Measurements from ENCODE around the gene ANKRD55.
"Not testable (repeated sequence)": the region's sequence is repeated elsewhere in the genome, so short reads cannot be mapped to it uniquely, and the experiment has no call there.

DNA sequence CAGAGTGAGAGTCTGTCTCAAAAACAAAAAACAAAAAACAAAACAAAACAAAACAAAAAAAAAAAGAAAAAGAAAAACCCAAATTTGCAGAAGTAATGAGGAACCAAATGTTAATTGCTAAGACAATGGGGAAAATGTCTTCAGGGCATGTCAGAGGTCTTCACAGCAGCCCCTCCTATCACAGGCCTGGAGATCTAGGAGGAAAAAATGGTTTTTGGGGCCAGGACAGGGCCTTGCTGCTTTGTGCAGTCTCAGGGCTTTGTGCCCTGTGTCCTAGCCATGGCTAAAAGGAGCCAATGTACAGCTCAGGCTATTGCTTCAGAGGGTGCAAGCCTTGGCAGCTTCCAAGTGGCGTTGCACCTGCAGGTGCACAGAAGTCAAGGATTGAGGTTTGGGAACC lies 9.1 kb upstream of the ANKRD55 start:
- TF ChIP-seq, protein P1, sequence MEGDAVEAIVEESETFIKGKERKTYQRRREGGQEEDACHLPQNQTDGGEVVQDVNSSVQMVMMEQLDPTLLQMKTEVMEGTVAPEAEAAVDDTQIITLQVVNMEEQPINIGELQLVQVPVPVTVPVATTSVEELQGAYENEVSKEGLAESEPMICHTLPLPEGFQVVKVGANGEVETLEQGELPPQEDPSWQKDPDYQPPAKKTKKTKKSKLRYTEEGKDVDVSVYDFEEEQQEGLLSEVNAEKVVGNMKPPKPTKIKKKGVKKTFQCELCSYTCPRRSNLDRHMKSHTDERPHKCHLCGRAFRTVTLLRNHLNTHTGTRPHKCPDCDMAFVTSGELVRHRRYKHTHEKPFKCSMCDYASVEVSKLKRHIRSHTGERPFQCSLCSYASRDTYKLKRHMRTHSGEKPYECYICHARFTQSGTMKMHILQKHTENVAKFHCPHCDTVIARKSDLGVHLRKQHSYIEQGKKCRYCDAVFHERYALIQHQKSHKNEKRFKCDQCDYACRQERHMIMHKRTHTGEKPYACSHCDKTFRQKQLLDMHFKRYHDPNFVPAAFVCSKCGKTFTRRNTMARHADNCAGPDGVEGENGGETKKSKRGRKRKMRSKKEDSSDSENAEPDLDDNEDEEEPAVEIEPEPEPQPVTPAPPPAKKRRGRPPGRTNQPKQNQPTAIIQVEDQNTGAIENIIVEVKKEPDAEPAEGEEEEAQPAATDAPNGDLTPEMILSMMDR (conservative IDR thresholded peaks at IDR 0.05; ENCODE audit: low read depth, low read length), result not testable (repeated sequence)
- not testable (repeated sequence) for TF ChIP-seq EZH2 (IDR thresholded peaks at IDR 0.05; ENCODE audit: low read length, unreplicated experiment)
